Measurements from ENCODE around the gene C19orf47.

- TF ChIP-seq POLR2A (IDR thresholded peaks at IDR 0.05; ENCODE audit: borderline replicate concordance, extremely low read depth, insufficient read depth, insufficient read length) (no peak), CTCF (IDR thresholded peaks at IDR 0.05 in 2 of 3, conservative IDR thresholded peaks at IDR 0.05 in 1 of 3; ENCODE audit: borderline replicate concordance in 1 of 3, insufficient read depth in 1 of 3, low read depth in 2 of 3, low read length in 2 of 3) (no peak), EZH2phosphoT487 (IDR thresholded peaks at IDR 0.05; ENCODE audit: borderline replicate concordance) (no peak), YY1 (IDR thresholded peaks at IDR 0.05; ENCODE audit: extremely low read depth, insufficient replicate concordance, low read depth, low read length) (no peak), FOSL1 (IDR thresholded peaks at IDR 0.05; ENCODE audit: low read depth) (no peak), RAD21 (IDR thresholded peaks at IDR 0.05; ENCODE audit: low read depth) (no peak), ELF1 (IDR thresholded peaks at IDR 0.05; ENCODE audit: borderline replicate concordance, low read depth) (no peak)
- TF ChIP-seq, protein P1, sequence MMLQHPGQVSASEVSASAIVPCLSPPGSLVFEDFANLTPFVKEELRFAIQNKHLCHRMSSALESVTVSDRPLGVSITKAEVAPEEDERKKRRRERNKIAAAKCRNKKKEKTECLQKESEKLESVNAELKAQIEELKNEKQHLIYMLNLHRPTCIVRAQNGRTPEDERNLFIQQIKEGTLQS (IDR thresholded peaks at IDR 0.05) = no peak
Observed at GRCh38 chr19:40282920-40283319, 65.3 kb downstream of the C19orf47 start.
